T-cell (primary cell): Measurements from ENCODE around the gene PIGH. TPM values are rescaled to one million over a fixed set of nuclear protein-coding genes. Genes with fewer than 3 reads are reported as not detected.
"Not testable (repeated sequence)": the region's sequence is repeated elsewhere in the genome, so short reads cannot be mapped to it uniquely, and the experiment has no call there.

ENCODE experiments used
- ATAC-seq, 4 experiments: fragments of 200-7000 bp in 3 of 4; fragments of 150-1000 bp in 1 of 4; cut with Tn5 transposase; replicated peaks in 1 of 4; 1 replicate in 3 of 4; 2 replicates in 1 of 4; pipeline ENCODE4 v1.10.0; 2021; ENCODE audit warnings: moderate library complexity in 3 of 4, mild to moderate bottlenecking in 2 of 4, moderate number of reproducible peaks in 1 of 4
- CTCF ChIA-PET, 2 donors: fragments of 300-600 bp; sonication (Branson Sonifier 250); formaldehyde crosslinking; loops; one replicate each; lab custom pipeline; 2022; ENCODE audit warnings: antibody characterized with exemption in 2 of 2; lab: Charles Lee
- POLR2A ChIA-PET, 2 donors: fragments of 300-600 bp; sonication (Branson Sonifier 250); formaldehyde crosslinking; loops; one replicate each; lab custom pipeline; 2022; ENCODE audit warnings: antibody characterized with exemption in 2 of 2; lab: Charles Lee
- DNase-seq, 35 experiments: peaks; one replicate each; pipeline versions ENCODE4 v3.0.0 to v3.0.0-alpha.2; 2013 to 2023
- H3K27ac ChIP-seq: one replicate; pipeline ENCODE4 v1.5.1; 2013; ENCODE audit warnings: low read length
- H3K27me3 ChIP-seq, 2 experiments: replicated peaks in 1 of 2; 1 replicate in 1 of 2; 2 replicates in 1 of 2; pipeline versions ENCODE4 v1.6.1 to v1.7.0; 2013; ENCODE audit warnings: low read length in 1 of 2, mixed read lengths in 1 of 2; ENCODE audit not compliant: control insufficient read depth in 2 of 2, insufficient read depth in 2 of 2; ENCODE audit errors: extremely low read depth in 1 of 2
- H3K36me3 ChIP-seq, 2 donors: 1 replicate in 1 of 2; 2 replicates in 1 of 2; pipeline versions ENCODE4 v1.6.1 to v1.7.0; 2013; ENCODE audit warnings: low read length in 1 of 2; ENCODE audit not compliant: control insufficient read depth in 2 of 2, insufficient read depth in 1 of 2; ENCODE audit errors: extremely low read depth in 1 of 2
- H3K4me1 ChIP-seq, 2 experiments: 1 replicate in 1 of 2; 2 replicates in 1 of 2; pipeline versions ENCODE4 v1.6.1 to v1.7.0; 2013; ENCODE audit warnings: low read length in 2 of 2, mixed read lengths in 1 of 2; ENCODE audit not compliant: insufficient read depth in 2 of 2, control insufficient read depth in 1 of 2; ENCODE audit errors: extremely low read depth in 1 of 2
- H3K4me3 ChIP-seq, 2 donors: 1 replicate in 1 of 2; 2 replicates in 1 of 2; pipeline versions ENCODE4 v1.5.1 to v1.7.0; 2013; ENCODE audit warnings: mild to moderate bottlenecking in 2 of 2, low read length in 1 of 2, moderate library complexity in 1 of 2; ENCODE audit not compliant: control insufficient read depth in 1 of 2; ENCODE audit errors: extremely low read depth in 1 of 2
- H3K9me3 ChIP-seq: 2 replicates; pipeline ENCODE4 v1.7.0; 2013
- H3K27ac Mint-ChIP-seq, 2 donors: one replicate each; pipeline ENCODE4 v1.8.0; 2020 to 2021; ENCODE audit warnings: mild to moderate bottlenecking in 2 of 2, mixed read lengths in 2 of 2
- H3K27me3 Mint-ChIP-seq, 2 donors: one replicate each; pipeline ENCODE4 v1.8.0; 2021 to 2022; ENCODE audit warnings: mixed read lengths in 2 of 2
- H3K36me3 Mint-ChIP-seq: one replicate; pipeline ENCODE4 v1.8.0; 2021; ENCODE audit warnings: mixed read lengths
- H3K4me1 Mint-ChIP-seq, 3 donors: one replicate each; pipeline ENCODE4 v1.8.0; 2020 to 2022; ENCODE audit warnings: mixed read lengths in 3 of 3, mild to moderate bottlenecking in 1 of 3
- H3K4me3 Mint-ChIP-seq, 3 donors: one replicate each; pipeline ENCODE4 v1.8.0; 2020 to 2022; ENCODE audit warnings: mild to moderate bottlenecking in 3 of 3, mixed read lengths in 3 of 3, moderate library complexity in 3 of 3
- H3K9me3 Mint-ChIP-seq, 3 donors: one replicate each; pipeline ENCODE4 v1.8.0; 2020 to 2022; ENCODE audit warnings: mixed read lengths in 3 of 3
- WGBS: methylation state at CpG from one replicate; pipeline ENCODE4 v1.1.5; 2013; ENCODE audit warnings: missing lambda C conversion rate; ENCODE audit not compliant: insufficient coverage; 5-methylcytosine and 5-hydroxymethylcytosine counted together
- total RNA-seq, 35 experiments: library from RNA in 6 of 35; stranded (reverse) in 6 of 35; fragments of 120-200 nt in 1 of 35; gene quantifications; one replicate each; pipeline versions ENCODE4 v1.2.1 to v1.2.4 and lab custom pipeline; 2013 to 2026

PIGH gene
- total RNA-seq, 5 donors from 2014 or later (not counting 1 experiment from before 2014, with no cell fraction given), result 28.7 to 46.8 (median 35.1) TPM

DNA sequence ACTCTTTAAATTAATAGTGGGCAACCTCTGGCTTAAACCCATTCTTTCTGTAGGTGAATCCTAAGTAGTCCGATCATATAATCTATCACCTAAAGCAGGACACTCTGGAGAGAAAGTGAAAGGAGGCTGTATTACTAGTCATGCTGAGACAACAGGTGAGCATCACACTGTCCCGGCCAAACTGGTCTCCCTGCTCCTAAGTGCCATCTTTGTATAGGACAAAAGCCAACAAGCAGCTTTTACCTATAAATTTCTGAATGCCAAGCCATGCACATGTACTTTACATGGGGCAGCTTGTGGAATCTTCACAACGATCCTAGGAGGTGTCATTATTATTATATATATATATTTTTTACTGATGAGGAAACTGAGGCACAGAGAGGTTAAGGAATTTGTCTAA lies 48.9 kb downstream of the PIGH start:
- peaks cover under 1 to 7% of the 10 kb centered on the region in 2 donors for H3K27me3 Mint-ChIP-seq
- DNase-seq, result no peak
- H3K27ac ChIP-seq, result no peak overlapping the region
- no peaks in the 10 kb centered on the region for H3K36me3 Mint-ChIP-seq
- no peak overlapping the region for H3K4me3 ChIP-seq
- H3K4me1 ChIP-seq, result no peaks in the 10 kb centered on the region
- H3K4me1 Mint-ChIP-seq, result no peaks in the 10 kb centered on the region
- no peak overlapping the region for H3K4me3 Mint-ChIP-seq
- no peak for ATAC-seq
- ChIA-PET POLR2A (no interaction called here), CTCF (no interaction called here)
- no peaks in the 10 kb centered on the region for H3K36me3 ChIP-seq
- peaks cover 0 to 17% of the 10 kb centered on the region in 2 experiments for H3K27me3 ChIP-seq
- WGBS, result no CpG with 5 or more reads among the region's 3 CpGs
- H3K27ac Mint-ChIP-seq, result no peak overlapping the region
- no peaks in the 10 kb centered on the region for H3K9me3 ChIP-seq
- no peaks in the 10 kb centered on the region for H3K9me3 Mint-ChIP-seq

GRCh38 chr14:67549734-67550133 lies 50.3 kb downstream of the PIGH start:
- H3K4me3 Mint-ChIP-seq, result no peak overlapping the region
- no CpG with 5 or more reads among the region's 4 CpGs for WGBS
- H3K4me1 Mint-ChIP-seq, result no peaks in the 10 kb centered on the region
- Histone ChIP-seq H3K27me3 (peaks cover 0 to 14% of the 10 kb centered on the region in 2 experiments), H3K4me3 (no peak overlapping the region), H3K27ac (no peak overlapping the region), H3K9me3 (no peaks in the 10 kb centered on the region), H3K4me1 (no peaks in the 10 kb centered on the region), H3K36me3 (no peaks in the 10 kb centered on the region)
- no peaks in the 10 kb centered on the region for H3K36me3 Mint-ChIP-seq
- ChIA-PET POLR2A (interaction anchor here in 1 of 2 donors (0.7 kb wide), 1 partner anchor 18 kb away, joined by 3 read pairs; no protein-coding TSS in a partner anchor), CTCF (interaction anchor here in 1 of 2 donors (0.6 kb wide), 1 partner anchor 85 kb away, joined by 3 read pairs; no protein-coding TSS in a partner anchor)
- DNase-seq (no peak), ATAC-seq (no peak)
- H3K9me3 Mint-ChIP-seq, result peaks cover 0 to 5% (median 0%) of the 10 kb centered on the region in 3 donors
- peaks cover 4 to 16% of the 10 kb centered on the region in 2 donors for H3K27me3 Mint-ChIP-seq
- no peak overlapping the region for H3K27ac Mint-ChIP-seq

DNA sequence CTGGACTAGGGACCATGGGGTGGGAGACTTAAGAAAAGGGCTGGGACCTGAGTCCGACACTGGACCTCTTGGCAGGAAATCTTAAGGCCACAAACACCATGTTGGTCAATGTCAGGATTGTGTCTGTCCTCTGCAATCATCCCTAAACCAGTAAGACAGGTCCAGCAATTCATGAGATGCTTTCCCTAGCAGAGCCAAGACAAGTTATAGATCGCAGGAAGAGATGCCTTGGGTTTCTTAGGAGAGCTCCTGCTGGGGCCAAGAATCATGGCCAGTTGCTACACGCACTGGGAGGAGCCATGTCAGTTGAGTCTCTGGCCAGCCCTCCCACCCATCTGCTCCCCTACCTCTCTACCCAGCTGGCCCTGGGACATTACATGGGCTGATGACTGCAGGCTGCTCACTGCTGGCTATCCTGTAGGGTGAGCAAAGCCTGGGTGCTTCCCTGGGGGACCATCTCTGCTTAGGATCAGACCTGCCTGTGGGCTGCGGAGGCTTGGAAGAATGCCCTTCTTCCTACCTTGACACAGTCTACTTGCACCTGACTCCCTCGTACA lies 52.8 kb downstream of the PIGH start:
- WGBS, result 94% methylated on average over 3 of the region's 5 CpGs

DNA sequence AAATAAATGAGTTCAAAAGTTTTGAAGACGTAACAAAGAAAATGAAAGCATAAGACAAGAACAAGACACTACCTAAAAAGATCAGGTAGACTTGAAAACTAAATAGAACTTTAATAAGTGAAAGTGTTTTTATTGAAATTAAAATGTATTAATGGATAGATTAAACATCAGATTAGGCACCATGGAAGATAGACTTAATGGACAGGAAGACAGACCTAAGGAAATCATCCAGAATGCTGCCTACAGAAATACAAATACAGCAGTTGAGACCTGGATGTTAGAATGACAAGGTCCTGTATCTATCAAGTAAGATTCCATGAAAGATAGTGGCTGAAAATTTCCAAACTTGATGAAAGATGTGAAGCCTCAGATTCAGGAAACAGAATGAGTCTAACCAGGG lies 55.5 kb downstream of the PIGH start:
- Mint-ChIP-seq H3K9me3 (peaks cover 0 to 10% (median 0%) of the 10 kb centered on the region in 3 donors), H3K27ac (no peak overlapping the region), H3K4me1 (peaks cover 6 to 8% (median 6%) of the 10 kb centered on the region in 3 donors), H3K4me3 (no peak overlapping the region), H3K27me3 (peaks cover 23 to 39% of the 10 kb centered on the region in 2 donors), H3K36me3 (no peaks in the 10 kb centered on the region)
- Histone ChIP-seq H3K4me1 (peaks cover 0 to 5% of the 10 kb centered on the region in 2 experiments), H3K4me3 (no peak overlapping the region), H3K27ac (no peak overlapping the region), H3K27me3 (peaks cover 3 to 20% of the 10 kb centered on the region in 2 experiments), H3K9me3 (no peaks in the 10 kb centered on the region), H3K36me3 (no peaks in the 10 kb centered on the region)
- ChIA-PET CTCF (interaction anchor here in 1 of 2 donors (1.1 kb wide), 1 partner anchor 109 kb away, joined by 3 read pairs; no protein-coding TSS in a partner anchor), POLR2A (no interaction called here)
- no CpG with 5 or more reads among the region's 1 CpG for WGBS
- DNase-seq, result no peak
- no peak for ATAC-seq

More for the DNA sequence above, 52.8 kb downstream of the PIGH start:
- ChIA-PET POLR2A (no interaction called here), CTCF (no interaction called here)
- Mint-ChIP-seq H3K4me1 (no peaks in the 10 kb centered on the region), H3K36me3 (no peaks in the 10 kb centered on the region), H3K27me3 (peaks cover 13 to 26% of the 10 kb centered on the region in 2 donors), H3K27ac (no peak overlapping the region), H3K4me3 (no peak overlapping the region), H3K9me3 (peaks cover 0 to 10% (median 0%) of the 10 kb centered on the region in 3 donors)
- DNase-seq (no peak), ATAC-seq (no peak)
- Histone ChIP-seq H3K36me3 (no peaks in the 10 kb centered on the region), H3K4me3 (no peak overlapping the region), H3K9me3 (no peaks in the 10 kb centered on the region), H3K27ac (no peak overlapping the region), H3K27me3 (peaks cover under 1 to 11% of the 10 kb centered on the region in 2 experiments), H3K4me1 (no peaks in the 10 kb centered on the region)

GRCh38 chr14:67542620-67543019 lies 57.4 kb downstream of the PIGH start:
- peaks cover 3 to 20% of the 10 kb centered on the region in 2 experiments for H3K27me3 ChIP-seq
- DNase-seq, H3K27ac ChIP-seq, H3K4me3 Mint-ChIP-seq, ATAC-seq, H3K36me3 ChIP-seq, H3K4me1 Mint-ChIP-seq, H3K4me1 ChIP-seq, H3K9me3 ChIP-seq, H3K27ac Mint-ChIP-seq, H3K4me3 ChIP-seq, H3K36me3 Mint-ChIP-seq: not testable (repeated sequence)
- H3K9me3 Mint-ChIP-seq, result peaks cover 0 to 10% (median 0%) of the 10 kb centered on the region in 3 donors
- ChIA-PET POLR2A (interaction anchor here in 1 of 2 donors (0.5 kb wide), 1 partner anchor 305 kb away, joined by 6 read pairs; no protein-coding TSS in a partner anchor), CTCF (interaction anchor here in 1 of 2 donors (1.4 kb wide), 1 partner anchor 15 kb away, joined by 3 read pairs; no protein-coding TSS in a partner anchor)
- H3K27me3 Mint-ChIP-seq, result peaks cover 23 to 35% of the 10 kb centered on the region in 2 donors
- WGBS, result 100% methylated on average over 6 of the region's 13 CpGs

DNA sequence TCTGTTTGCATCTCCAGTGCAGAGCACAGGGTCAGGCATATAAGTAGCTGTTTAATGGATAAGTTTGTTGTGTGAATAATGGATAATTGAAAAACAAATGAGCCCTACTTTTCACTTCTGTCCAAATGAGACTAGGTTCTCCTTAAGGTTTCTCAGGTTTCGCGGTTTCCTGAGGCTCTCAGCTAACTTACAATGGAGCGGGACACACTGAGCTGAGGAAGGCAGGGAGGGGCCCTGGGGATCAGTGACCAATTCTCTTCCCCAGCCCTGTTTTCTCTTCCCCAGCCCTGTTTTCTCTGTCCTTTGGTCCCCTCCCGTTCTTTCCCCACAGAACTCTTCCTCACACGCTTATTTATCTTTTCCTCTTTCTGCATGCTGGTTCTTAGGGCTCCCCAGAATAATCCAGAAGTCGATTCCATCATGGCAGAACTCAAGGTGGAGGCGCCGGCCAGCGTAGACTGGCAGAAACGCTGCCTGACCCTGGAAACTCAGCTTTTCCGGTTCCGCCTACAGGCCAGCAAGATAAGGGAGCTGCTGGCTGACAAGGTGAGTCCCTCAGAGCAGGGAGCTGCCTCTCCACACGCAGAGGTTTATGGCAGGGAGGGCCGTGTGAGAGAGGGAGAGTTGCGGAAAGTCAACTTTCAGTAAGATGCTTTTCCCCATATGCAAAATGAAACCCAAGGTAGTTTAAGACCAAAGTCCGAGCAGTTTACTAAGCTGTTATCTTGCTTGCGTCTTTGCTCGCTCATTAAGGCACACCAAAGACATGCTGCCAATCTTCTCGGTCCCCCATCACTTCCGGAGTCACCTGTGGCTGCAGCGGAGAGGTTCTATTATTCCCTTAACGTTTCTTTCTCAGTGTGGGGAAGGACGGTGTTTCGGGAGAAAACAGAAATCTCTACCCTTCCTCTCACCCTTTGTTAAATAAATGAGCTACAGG lies 58.4 kb downstream of the PIGH start:
- CTCF ChIA-PET, result interaction anchor here in 1 of 2 donors (1.4 kb wide), 1 partner anchor 14 kb away, joined by 3 read pairs; no protein-coding TSS in a partner anchor
- Mint-ChIP-seq H3K27ac (peak overlapping the region; percentile 12 to 74), H3K4me3 (peak overlapping the region; percentile 67 to 75 (median 73)), H3K36me3 (no peaks in the 10 kb centered on the region), H3K9me3 (peaks cover 0 to 10% (median 0%) of the 10 kb centered on the region in 3 donors), H3K27me3 (peaks cover 23 to 34% of the 10 kb centered on the region in 2 donors), H3K4me1 (peaks cover 6 to 8% (median 6%) of the 10 kb centered on the region in 3 donors)
- peaks cover 0 to 5% of the 10 kb centered on the region in 2 experiments for H3K4me1 ChIP-seq
- peak overlapping the region; percentile 10 to 24 for H3K4me3 ChIP-seq
- no peaks in the 10 kb centered on the region for H3K9me3 ChIP-seq
- DNase-seq, result peak in 3 of 35 experiments; percentile 5 to 24 (median 13)
- peak in 2 of 4 experiments; percentile 34 to 73 for ATAC-seq
- 34% methylated on average over 12 of the region's 24 CpGs for WGBS
- no peak overlapping the region for H3K27ac ChIP-seq
- POLR2A ChIA-PET, result interaction anchor here in 1 of 2 donors (0.5 kb wide), 1 partner anchor 304 kb away, joined by 6 read pairs; no protein-coding TSS in a partner anchor
- H3K27me3 ChIP-seq, result peaks cover 3 to 14% of the 10 kb centered on the region in 2 experiments
- no peaks in the 10 kb centered on the region for H3K36me3 ChIP-seq
